Right forelimb (tissue), 1 donor: ENCODE measurements around the gene FCHO2.

Experiments used
- DNase-seq: peaks from one replicate; pipeline ENCODE4 v3.0.0-alpha.2; 2018

The FCHO2 gene

DNA sequence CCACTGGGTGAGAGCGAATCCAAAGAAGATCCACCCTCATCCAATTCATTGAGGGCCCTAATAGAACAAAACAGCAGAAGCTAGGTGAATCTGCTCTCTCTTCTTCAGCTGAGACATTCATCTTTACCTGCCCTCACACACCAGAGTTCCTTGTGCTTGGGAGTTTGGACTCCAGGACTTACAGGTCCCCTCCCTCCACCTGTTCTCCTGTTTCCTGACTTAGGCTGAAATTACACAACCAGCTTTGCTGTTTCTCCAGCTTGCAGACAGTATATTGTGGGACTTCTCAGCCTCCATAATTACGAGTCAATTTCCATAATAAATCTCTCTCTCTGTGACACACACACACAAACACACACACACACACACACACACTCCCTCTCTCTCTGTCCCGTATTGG lies 183.6 kb downstream of the FCHO2 start:
- DNase-seq = no peak
